Measurements from ENCODE around the gene STING1.
"Not testable (repeated sequence)": the region's sequence is repeated elsewhere in the genome, so short reads cannot be mapped to it uniquely, and the experiment has no call there.

STING1 gene

DNA sequence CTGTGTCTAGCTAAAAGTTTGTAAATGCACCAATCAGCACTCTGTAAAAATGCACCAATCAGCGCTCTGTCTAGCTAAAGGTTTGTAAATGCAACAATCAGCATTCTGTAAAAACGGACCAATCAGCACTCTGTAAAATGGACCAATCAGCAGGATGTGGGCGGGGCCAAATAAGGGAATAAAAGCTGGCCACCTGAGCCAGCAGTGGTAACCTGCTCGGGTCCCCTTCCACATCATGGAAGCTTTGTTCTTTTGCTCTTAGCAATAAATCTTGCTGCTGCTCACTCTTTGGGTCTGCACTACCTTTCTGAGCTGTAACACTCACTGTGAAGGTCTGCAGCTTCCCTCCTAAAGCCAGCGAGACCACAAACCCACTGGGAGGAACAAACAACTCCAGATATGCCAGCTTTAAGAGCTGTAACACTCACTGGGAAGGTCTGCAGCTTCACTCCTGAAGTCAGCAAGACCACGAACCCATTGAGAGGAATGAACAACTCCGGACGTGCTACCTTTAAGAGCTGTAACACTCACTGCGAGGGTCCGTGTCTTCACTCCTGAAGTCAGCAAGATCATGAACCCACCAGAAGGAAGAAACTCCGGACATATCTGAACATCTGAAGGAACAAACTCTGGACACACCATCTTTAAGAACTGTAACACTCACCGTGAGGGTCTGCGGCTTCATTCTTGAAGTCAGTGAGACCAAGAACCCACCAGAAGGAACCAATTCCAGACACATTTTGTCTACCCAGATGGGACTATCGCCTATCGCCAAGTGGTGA, 20.7 kb upstream of the STING1 start:
- DNase-seq (ENCODE audit: low read depth) = not testable (repeated sequence)

DNA sequence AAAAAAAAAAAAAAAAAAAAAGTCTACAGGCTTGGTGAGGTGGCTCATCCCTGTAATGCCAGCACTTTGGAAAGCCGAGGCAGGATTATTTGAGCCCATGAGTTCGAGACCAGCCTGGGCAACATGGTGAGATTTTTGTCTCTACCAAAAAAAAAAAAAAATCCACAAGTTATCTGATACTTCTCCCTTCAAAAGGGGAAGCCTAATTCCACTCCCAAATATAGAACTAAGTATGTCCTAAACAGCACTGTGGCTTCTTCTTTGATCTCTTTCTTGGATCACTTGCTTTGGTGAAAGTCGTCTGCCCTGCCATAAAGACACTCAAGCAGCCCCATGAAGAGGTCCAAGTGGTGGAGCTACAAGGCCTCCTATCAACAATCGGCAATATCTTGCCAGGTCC, 18.8 kb upstream of the STING1 start:
- DNase-seq (ENCODE audit: low read depth) = no peak

DNA sequence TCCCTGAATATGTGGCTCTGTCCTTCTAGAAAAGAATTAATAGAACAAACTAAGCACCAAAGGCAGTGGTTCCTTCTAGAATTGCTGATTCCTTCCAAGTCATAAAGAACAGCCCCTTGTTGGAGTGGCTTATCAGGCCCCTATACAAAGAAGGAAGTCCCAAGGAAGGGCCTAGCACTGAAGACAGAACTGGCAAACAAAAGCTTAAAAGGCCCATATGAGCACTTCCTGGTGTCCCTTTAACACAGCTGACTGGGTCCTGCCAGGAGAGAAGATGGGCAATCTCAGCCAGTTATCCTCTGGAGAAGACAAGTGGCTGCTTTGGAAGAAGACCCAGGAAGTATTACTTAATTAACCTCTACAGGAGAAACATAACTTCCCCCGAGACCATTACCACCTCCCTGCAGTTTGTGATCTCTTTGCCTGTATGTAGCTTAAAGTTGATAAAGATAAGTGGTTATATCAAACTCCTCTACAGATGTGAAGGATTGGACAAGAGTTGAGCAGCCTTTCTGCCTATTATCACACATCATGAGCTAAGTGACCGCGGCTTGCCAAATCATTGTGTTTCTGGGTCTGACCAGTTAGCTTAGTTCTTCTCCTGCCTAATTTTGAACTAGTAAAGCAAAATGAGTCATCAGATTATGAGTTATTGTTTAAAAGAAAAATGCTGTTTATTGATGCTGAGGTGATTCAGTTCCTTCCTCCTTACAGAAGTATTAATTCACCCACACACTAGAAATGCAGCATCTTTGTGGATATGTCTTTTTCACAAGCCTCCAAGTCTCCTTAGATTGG, 13.3 kb upstream of the STING1 start:
- DNase-seq (ENCODE audit: low read depth) = no peak

DNA sequence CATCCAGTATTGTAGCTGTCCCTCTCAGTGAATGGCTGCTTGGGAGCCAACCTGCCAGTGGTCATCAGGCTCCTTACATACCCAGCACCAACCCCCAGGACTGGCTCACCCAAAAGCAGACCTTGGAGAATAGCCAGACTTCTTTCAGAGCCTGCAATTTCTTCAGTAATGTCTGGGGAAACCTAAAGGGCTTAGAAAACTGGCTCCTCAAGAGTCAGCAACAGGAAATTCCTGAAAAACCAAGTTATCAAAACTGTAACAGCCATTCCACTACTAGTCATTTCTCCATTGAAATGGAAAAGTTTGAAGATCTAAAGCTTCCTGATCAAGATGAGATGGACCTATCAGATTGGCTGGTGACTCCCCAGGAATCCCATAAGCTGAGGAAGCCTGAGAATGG, 12.3 kb upstream of the STING1 start:
- no peak for DNase-seq (ENCODE audit: low read depth)

DNA sequence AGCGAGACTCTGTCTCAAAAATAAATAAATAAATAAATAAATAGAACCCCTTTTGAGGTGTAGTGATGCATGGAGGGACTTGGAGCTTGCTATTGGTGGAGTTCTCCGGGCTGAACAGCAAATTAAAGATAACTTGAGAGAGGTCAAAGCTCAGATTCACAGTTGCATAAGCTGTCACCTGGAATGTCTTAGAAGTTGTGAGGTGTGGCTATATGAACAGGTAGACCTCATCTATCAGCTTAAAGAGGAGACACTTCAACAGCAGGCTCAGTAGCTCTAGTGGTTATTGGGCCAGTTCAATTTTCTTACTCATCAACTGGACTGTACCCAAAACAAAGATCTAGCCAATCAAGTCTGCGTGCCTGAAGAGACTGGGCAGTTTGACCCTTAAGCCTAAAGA, 11.7 kb upstream of the STING1 start:
- DNase-seq (ENCODE audit: low read depth) = no peak

DNA sequence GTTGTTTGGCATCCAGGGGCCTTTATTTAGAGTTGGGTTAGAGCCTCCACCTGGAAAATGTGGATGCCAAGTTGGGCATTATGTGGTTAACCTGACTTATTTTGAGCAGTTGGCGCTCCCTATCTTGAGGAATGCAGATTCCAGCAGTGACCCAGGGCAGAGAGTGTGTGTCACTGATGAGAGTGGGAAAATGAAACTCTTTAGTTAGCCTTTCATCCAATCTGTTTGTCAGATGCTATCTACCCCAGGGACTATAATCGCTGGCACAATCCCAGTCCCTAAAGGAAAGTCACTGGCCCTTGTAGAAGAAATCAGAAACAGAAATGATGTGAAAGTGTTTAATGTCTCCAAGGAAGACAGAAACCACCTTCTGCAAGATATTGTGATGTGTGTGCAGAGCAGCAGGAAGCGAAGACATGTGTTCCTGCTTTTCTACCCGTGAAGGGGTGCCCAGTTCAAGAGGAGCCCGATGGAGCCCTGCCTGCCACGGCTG, 10.2 kb upstream of the STING1 start:
- DNase-seq (ENCODE audit: low read depth) = no peak

DNA sequence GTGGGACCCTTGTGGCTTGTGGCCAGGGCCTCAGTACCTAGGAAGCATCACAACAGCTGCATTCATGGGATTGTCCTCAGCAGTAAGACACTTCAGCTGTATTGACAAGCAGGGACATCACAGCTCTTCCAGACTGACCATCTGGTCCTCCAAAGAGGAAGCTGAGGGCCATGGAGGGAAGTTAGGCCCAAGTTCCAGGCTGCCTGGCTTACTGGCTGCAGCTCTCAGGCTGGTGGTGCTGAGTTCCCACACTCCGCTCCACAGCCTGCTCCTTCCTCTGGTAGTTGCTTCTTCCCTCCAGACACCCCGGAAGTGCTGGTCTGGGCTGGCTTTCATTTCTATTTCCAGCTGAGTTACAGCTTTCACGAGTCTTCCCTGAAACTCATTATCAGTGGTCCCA, 5.7 kb upstream of the STING1 start:
- DNase-seq (ENCODE audit: low read depth) = no peak

DNA sequence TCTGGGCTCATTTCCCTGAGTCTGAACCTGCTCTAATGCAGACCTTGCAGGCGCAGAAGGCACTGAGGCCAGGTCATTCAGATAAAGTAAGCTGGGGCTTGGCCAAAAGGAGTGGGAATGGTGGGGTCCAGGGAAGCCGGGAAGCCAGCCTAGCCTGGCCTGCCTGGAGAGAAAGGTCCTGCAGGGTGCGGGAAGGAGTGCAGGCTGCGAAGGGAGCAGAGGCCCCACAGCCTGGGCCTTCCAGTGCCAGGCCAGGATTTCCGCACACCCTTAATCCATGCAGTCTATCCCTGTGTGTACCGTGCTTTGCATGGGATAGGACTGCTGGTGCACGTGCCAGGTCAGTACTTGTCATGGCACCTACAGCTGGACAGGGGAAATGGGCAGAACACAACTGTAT, 3.6 kb upstream of the STING1 start:
- no peak for DNase-seq (ENCODE audit: low read depth)

DNA sequence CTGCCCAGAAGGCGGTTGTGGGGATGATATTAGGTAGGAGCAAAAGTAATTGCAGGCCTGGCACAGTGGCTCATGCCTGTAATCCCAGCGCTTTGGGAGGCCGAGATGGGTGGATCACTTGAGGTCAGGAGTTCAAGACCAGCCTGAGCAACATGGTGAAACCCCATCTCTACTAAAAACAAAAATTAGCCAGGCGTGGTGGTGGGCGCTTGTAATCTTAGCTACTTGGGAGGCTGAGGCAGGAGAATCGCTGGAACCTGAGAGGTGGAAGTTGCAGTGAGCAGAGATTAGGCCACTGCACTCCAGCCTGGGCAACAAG, 291 bp upstream of the STING1 start:
- not testable (repeated sequence) for DNase-seq (ENCODE audit: low read depth)

DNA sequence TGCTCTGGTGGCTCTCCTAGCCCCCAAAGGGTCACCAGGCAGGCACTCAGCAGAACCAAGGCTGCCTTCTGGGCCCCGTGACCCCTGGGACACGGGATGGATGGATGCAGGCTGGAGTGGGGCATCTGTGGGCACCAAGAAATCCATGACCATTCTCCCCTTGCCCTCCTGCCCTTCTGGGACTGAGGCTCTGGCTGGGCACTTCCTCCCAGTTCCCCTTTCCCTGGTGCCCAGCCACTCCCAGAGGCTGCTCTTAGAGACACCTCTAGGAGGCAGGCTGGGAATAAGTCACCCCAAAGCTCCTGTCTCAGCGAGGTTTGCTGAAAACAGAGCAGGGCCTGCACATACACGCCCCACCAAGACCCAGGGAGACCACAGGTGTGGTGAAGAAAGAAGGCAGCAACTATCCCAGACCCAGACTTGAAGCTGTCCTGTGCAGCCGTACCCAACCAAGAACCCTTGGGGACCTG, 943 bp downstream of the STING1 start:
- DNase-seq (ENCODE audit: low read depth) = no peak

DNA sequence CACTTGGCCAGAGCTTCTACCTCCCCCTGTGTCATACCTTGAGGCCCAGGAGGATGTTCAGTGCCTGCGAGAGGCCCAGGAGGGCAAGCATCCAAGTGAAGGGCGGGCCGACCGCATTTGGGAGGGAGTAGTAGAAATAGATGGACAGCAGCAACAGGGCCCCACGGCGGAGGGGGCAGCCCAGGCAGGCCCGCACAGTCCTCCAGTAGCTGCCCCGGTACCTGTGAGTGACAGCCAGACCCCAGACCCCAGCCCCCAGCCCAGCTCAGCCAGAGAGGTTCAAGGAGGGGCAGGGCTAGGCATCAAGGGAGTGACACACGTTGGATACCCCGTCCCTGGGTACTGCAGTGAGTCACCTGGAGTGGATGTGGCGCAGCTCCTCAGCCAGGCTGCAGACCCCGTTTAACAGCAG, 1.4 kb downstream of the STING1 start:
- no peak for DNase-seq (ENCODE audit: low read depth)

DNA sequence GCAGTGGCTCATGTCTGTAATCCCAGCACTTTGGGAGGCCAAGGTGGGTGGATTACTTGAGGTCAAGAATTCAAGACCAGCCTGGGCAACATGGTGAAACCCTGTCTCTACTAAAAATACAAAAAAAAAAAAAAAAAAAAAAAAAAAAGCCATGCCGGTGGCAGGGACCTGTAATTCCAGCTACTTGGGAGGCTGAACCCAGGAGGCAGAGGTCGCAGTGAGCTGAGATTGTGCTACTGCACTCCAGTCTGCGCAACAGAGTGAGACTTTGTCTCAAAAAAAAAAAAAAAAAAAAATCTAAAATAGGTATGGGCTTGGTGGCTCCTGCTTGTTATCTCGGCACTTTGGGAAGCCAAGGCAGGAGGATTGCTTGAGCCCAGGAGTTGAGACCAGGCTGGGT, 2.8 kb downstream of the STING1 start:
- not testable (repeated sequence) for DNase-seq (ENCODE audit: low read depth)

DNA sequence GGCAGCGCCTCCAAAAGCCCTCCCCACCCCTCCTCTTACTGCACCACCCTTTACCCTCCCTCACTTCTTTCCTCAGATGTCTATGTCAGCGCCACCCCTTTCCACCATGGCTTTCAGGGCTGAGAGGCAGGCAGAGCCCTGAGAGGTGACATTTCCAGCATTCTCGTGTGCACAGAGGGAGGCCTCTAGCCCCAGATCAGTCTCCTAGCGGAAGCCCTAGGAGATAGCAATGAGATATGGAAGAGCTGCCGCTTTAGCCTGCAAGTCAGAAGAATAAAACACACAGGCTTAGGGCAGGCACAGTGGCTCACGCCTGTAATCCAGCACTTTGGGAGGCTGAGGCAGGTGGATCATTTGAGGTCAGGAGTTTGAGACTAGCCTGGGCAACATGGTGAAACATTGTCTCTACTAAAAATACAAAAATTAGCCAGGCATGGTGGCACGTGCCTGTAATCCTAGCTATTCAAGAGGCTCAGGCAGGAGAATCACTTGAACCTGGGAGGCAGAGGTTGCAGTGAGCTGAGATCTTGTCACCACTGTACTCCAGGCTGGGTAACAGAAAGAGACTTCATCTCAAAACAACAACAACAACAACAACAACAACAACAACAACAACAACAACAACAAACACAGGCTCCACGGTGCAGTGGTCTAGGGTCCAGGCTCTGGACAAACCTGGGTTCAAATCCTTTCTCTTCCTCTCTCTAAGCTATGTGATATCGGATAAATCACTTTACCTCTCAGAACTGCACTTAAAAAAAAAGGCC, 3.7 kb downstream of the STING1 start:
- not testable (repeated sequence) for DNase-seq (ENCODE audit: low read depth)

DNA sequence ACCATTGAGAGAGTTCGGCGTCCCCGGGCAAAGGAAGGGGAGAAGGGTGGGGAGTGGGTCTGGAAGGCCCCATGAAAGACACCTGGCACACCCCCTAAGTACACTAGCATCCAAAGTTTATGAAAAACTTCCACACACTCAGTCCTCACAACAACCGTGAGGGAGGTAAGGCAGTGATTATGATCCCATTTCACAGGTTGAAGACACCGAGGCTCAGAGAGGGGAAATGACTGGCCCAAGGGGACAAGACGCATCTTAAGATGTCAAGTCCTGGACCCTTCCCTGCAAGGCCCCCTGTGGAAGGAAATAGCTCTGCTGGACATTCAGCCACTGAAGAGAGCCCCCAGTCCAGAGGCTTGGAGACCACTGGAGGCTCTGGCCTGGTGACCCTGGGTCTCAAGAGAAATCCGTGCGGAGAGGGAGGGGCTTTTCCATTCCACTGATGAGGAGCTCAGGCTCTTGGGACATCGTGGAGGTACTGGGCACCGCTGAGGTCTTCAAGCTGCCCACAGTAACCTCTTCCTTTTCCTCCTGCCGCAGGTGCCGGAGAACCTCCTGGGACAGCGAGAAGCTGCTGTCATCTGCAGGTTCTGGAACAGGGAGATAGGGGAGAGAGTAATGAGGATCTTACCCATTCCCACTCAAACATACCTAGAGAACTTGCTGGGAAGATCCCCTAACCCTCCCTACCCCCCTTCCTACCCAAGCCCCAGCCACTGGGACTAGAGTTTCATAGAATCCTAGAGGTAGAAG, 6.5 kb downstream of the STING1 start:
- DNase-seq (ENCODE audit: low read depth) = no peak

DNA sequence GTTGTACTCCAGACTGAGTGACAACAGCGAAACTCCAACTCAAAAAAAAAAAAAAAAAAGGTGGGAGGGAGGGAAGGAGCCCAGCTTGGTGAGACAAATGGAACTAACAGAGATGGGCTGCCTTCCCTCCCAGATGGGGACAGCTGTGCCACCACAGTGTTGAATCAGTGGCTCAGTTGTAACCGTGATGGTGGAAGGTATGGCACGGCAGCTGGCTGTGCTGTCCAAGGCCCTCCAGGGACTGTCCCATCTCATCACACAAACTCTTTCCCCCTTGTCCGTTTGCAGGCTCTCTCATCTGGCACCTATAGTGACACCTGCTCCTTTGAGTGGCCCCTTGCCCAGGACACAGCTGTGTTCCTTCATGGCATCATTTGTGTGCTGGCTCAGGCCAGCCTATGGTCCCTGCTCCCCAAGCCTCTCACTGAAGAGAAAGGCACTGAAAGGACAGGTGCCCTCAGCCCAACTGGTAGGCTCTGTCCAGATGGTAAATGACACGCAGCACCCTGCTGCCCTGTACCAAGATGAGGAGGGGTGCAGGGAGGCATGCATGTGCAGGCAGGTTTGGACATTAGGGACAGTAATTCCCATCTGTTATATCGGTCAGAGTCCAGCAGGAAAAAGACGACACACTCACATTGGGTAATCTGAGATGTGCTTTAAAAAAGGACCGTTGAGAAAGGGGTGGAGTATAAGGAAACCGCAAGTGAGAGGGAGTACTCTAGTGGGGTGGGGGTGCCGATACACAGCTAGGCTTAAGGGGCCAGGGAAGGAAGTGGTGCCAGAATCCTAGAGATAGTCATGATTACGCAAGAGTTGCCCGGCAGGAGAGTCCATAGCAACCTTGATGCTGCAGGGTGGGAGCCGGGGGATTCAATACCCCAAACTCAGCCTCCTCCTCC, 7.4 kb downstream of the STING1 start:
- no peak for DNase-seq (ENCODE audit: low read depth)

DNA sequence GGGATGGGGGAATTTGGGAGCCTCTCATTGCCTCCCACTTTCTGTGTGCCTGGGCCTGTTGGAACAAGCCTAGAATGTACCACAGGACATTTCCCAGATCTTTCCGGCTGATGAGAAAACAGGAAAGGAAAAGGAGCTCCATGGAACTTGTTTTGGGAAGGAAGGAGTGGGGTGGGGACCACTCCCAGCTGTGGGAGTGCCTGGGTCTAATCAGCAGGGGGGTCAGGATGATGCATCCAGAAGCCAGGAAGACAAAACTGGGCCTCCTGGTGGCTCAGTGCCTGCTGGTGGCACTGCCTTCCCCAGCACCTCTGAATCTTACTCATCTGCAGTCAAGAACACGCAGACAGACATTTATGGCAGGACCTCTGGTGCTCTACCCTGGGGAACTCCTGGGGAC, 9.0 kb downstream of the STING1 start:
- DNase-seq (ENCODE audit: low read depth) = no peak

DNA sequence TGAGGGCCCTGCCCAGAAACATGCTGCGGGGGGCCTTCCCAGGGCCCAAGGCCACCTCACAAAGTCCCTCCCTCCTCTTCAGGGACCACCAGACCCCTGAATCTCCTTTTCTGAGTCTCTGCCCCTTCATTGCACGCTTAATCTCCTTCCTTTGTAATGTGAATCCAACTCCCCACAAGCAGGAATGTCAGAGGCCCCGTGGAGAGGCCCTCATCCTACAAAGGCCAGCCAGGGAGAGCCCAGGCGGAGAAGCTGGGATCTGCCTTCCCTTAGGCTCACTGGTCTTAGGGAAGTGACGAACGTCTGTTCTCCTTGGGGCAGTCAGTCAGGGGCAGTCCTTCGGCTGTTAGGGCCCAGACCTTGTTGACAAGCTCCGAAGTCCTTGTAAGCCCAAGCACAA, 9.5 kb downstream of the STING1 start:
- DNase-seq (ENCODE audit: low read depth) = no peak

DNA sequence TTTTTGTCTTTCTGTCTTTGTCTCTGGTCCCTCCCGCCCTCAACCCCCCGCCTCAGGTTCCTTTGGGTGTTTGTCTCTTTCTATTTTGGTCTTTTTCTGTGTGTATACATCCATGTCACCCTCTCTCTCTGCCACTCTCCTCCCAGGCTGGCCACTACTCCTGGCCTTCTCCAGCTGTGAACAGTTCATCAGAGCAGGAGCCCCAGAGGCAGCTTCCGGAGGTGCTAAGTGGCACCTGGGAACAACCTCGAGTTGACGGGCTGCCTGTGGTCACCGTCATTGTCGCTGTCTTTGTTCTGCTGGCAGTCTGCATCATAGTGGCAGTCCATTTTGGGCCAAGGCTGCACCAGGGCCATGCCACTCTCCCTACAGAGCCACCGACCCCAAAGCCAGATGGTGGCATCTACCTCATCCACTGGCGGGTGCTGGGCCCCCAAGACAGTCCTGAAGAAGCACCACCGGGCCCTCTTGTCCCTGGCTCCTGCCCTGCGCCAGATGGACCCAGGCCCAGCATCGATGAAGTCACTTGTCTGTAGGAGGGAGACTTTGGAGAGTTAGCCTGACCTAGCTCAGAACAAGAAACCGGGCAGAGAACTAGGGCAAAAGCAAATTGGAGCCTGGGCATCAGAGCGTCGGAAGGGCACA, 10.1 kb downstream of the STING1 start:
- no peak for DNase-seq (ENCODE audit: low read depth)

DNA sequence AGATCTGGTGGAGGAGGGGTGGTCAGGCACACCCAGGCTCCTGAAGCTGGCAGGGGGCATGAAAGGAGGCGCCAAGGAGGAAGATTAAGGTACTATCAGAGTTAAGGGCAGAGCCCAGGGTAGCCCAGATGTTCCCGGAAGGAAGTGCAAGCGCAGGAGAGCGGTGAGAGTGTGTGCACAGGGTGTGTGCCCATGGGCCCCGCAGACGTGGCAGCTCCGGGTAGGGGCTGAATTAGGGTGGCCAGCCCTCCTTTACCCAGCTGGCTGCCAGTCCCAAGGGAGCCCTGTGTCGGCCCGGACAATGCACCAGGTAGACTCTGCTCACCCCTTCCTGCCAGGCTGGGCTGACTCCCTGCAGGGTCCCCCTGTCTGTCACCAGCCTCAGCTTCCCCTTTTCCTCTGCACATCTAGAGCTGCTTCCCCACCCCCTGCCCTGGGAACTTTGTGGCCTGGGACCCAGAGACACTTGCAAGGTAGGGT, 11.7 kb downstream of the STING1 start, which contains the start of gene SMIM33:
Gene SMIM33 (plus strand): TSS at position 184 of the 480 bp plus-strand sequence. CDS start 118 bp downstream, at position 302.
- no peak for DNase-seq (ENCODE audit: low read depth)

DNA sequence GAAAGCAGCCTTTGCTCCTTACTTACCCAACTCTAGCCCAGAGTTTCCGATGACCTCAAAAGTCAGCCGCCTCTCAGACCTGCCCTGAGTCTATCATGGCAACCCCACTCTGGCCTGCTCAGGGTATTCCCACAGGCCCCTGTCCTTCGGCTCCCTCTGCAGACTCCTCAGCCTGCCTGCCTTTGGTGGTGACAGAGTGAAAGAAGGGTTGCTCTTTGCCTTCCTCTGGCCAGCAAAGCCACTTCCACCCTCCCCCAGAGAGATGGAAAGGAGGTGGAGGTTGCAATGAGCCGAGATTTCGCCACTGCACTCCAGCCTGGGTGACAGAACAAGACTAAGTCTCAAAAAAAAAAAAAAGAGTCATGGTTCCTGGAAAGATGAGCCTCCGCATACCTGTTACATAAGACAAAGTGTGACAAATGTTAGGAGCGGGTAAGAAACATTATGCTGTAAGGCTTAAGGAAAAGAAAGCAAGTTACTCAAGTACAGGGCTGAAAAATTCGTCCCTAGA, 14.1 kb downstream of the STING1 start:
- DNase-seq (ENCODE audit: low read depth) = no peak

Measured in stimulated activated CD8-positive, alpha-beta memory T cell treated with anti-CD3 and anti-CD28 coated beads, Interleukin-15, amount 100 ng/mL, for 24 hours (primary cell).